ENCODE data around the gene PLIN4. TPM values are rescaled to one million over a fixed set of nuclear protein-coding genes. Genes with fewer than 3 reads are reported as not detected.

The PLIN4 gene
- total RNA-seq, 4 donors from 2014 or later = 519 to 1,574 (median 929) TPM

GRCh38 chr19:4517451-4518057, 732 bp downstream of the PLIN4 start:
- TF ChIP-seq, protein P1, sequence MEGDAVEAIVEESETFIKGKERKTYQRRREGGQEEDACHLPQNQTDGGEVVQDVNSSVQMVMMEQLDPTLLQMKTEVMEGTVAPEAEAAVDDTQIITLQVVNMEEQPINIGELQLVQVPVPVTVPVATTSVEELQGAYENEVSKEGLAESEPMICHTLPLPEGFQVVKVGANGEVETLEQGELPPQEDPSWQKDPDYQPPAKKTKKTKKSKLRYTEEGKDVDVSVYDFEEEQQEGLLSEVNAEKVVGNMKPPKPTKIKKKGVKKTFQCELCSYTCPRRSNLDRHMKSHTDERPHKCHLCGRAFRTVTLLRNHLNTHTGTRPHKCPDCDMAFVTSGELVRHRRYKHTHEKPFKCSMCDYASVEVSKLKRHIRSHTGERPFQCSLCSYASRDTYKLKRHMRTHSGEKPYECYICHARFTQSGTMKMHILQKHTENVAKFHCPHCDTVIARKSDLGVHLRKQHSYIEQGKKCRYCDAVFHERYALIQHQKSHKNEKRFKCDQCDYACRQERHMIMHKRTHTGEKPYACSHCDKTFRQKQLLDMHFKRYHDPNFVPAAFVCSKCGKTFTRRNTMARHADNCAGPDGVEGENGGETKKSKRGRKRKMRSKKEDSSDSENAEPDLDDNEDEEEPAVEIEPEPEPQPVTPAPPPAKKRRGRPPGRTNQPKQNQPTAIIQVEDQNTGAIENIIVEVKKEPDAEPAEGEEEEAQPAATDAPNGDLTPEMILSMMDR (IDR thresholded peaks at IDR 0.05; ENCODE audit: low read depth) = no peak

DNA sequence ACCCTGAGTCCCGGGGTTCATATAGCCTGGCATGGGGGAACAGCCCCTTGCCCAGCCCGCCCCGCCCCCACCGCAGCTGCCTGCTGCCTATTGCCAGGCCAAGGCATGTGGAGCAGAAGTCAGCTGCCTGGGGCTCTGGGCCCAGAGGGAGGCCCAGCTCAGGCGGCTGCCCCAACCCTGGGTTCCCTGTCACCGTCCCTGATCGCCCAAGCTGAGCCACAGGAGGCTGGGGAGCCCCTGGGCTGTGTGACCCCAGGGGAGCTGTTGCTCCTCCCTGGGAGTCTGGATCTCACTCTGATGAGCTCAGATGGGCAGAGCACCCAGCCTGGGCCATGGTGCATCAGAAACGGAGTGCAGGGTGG, 1.4 kb downstream of the PLIN4 start:
- TF ChIP-seq, protein P1 (IDR thresholded peaks at IDR 0.05; ENCODE audit: low read depth) = no peak

- TF ChIP-seq, protein P1 (IDR thresholded peaks at IDR 0.05; ENCODE audit: low read depth) = no peak
Measured at GRCh38 chr19:4516199-4516938, 1.9 kb downstream of the PLIN4 start.

GRCh38 chr19:4515732-4516131, 2.6 kb downstream of the PLIN4 start:
- TF ChIP-seq, protein P1 (IDR thresholded peaks at IDR 0.05; ENCODE audit: low read depth) = no peak

- TF ChIP-seq, protein P1 (IDR thresholded peaks at IDR 0.05; ENCODE audit: low read depth) = no peak
Measured at GRCh38 chr19:4513248-4513647, 5.0 kb downstream of the PLIN4 start.

- TF ChIP-seq, protein P1 (IDR thresholded peaks at IDR 0.05; ENCODE audit: low read depth) = no peak
Measured at GRCh38 chr19:4512070-4512469, 6.2 kb downstream of the PLIN4 start.

GRCh38 chr19:4511300-4512054, 6.8 kb downstream of the PLIN4 start:
- TF ChIP-seq, protein P1 (IDR thresholded peaks at IDR 0.05; ENCODE audit: low read depth) = no peak
